Colonic mucosa (tissue), 4 donors: ENCODE data around the gene CD300A. TPM values are rescaled to one million over a fixed set of nuclear protein-coding genes. Genes with fewer than 3 reads are reported as not detected.
"Not testable (repeated sequence)": the region's sequence is repeated elsewhere in the genome, so short reads cannot be mapped to it uniquely, and the experiment has no call there.

Source experiments
- DNase-seq: peaks from one replicate; pipeline ENCODE4 v3.0.0-alpha.2; 2020
- H3K27ac ChIP-seq: fragments of 200-600 bp; one replicate; pipeline ENCODE4 v1.8.0; 2021
- H3K27me3 ChIP-seq: fragments of 200-600 bp; one replicate; pipeline ENCODE4 v1.8.0; 2021
- H3K36me3 ChIP-seq: fragments of 200-600 bp; one replicate; pipeline ENCODE4 v1.8.0; 2021
- H3K4me1 ChIP-seq: fragments of 200-600 bp; one replicate; pipeline ENCODE4 v1.8.0; 2021; ENCODE audit warnings: mild to moderate bottlenecking
- H3K4me3 ChIP-seq: fragments of 200-600 bp; one replicate; pipeline ENCODE4 v1.8.0; 2021
- H3K9ac ChIP-seq, 2 donors: one replicate each; pipeline ENCODE4 v1.7.0; 2013; ENCODE audit warnings: control low read depth in 2 of 2, low read depth in 2 of 2, low read length in 2 of 2
- H3K9me3 ChIP-seq: fragments of 200-600 bp; one replicate; pipeline ENCODE4 v1.8.0; 2021
- CTCF ChIP-seq: fragments of 200-600 bp; IDR thresholded peaks from one replicate; pipeline ENCODE4 v1.8.0; 2022; ENCODE audit warnings: antibody characterized with exemption, mild to moderate bottlenecking
- intact Hi-C: fragments of 100-400 bp; cut with DNase I; formaldehyde crosslinking; loops from one replicate; pipeline ENCODE4 v1.14.1; 2022
- total RNA-seq, 2 donors: library from RNA; stranded (reverse); fragmentation: NEBNext Ultra II Directional in 1 of 2; extraction: Animal tissue kit (Norgen Biotek cat#: 25700) in 1 of 2; gene quantifications; one replicate each; pipeline ENCODE4 v1.2.1, GENCODE V29; 2021
- donor health status: healthy.
- donor health status: DM: no; HTN: no; CAD: no.
- donor health status: DM: no; HTN: no; CAD: no.

CD300A gene
- total RNA-seq, 2 donors from 2014 or later, result 3.1 to 5.6 TPM

- Histone ChIP-seq H3K9me3 (no peaks in the 10 kb centered on the region), H3K9ac (no peak overlapping the region), H3K36me3 (no peaks in the 10 kb centered on the region), H3K4me3 (no peak overlapping the region), H3K4me1 (no peaks in the 10 kb centered on the region), H3K27ac (no peak overlapping the region), H3K27me3 (no peaks in the 10 kb centered on the region)
- TF ChIP-seq CTCF, result no peak
- intact Hi-C loops, result no loop called here
- no peak for DNase-seq
These were observed 33.6 kb downstream of the CD300A start for GRCh38 chr17:74499992-74500391.

GRCh38 chr17:74502861-74503260 is 36.4 kb downstream of the CD300A start:
- intact Hi-C loops, result no loop called here
- no peak for DNase-seq
- no peak for TF ChIP-seq CTCF
- Histone ChIP-seq H3K36me3 (no peaks in the 10 kb centered on the region), H3K4me3 (no peak overlapping the region), H3K27me3 (no peaks in the 10 kb centered on the region), H3K27ac (no peak overlapping the region), H3K4me1 (no peaks in the 10 kb centered on the region), H3K9ac (no peak overlapping the region), H3K9me3 (no peaks in the 10 kb centered on the region)

GRCh38 chr17:74503949-74504348 is 37.5 kb downstream of the CD300A start:
- H3K9me3 ChIP-seq, H3K4me1 ChIP-seq, intact Hi-C loops, H3K4me3 ChIP-seq, H3K9ac ChIP-seq, H3K27ac ChIP-seq, H3K36me3 ChIP-seq, DNase-seq, H3K27me3 ChIP-seq: not testable (repeated sequence)

- H3K27ac ChIP-seq, result no peak overlapping the region
- no peak overlapping the region for H3K9ac ChIP-seq
- H3K9me3 ChIP-seq, result no peaks in the 10 kb centered on the region
- TF ChIP-seq CTCF, result no peak
- H3K4me3 ChIP-seq, result no peak overlapping the region
- no peak for DNase-seq
- H3K36me3 ChIP-seq, result no peaks in the 10 kb centered on the region
- peaks cover 3% of the 10 kb centered on the region for H3K27me3 ChIP-seq
- intact Hi-C loops, result no loop called here
- no peaks in the 10 kb centered on the region for H3K4me1 ChIP-seq
These were observed 41.7 kb downstream of the CD300A start for GRCh38 chr17:74508156-74508555.

- intact Hi-C loops, result no loop called here
- TF ChIP-seq CTCF, result no peak
- H3K4me3 ChIP-seq, result no peak overlapping the region
- no peaks in the 10 kb centered on the region for H3K36me3 ChIP-seq
- no peak overlapping the region for H3K27ac ChIP-seq
- H3K4me1 ChIP-seq, result no peaks in the 10 kb centered on the region
- no peaks in the 10 kb centered on the region for H3K9me3 ChIP-seq
- H3K9ac ChIP-seq, result no peak overlapping the region
- DNase-seq, result no peak
- peaks cover 3% of the 10 kb centered on the region for H3K27me3 ChIP-seq
These were observed 45.6 kb downstream of the CD300A start for GRCh38 chr17:74512036-74512435.

- no peak overlapping the region for H3K27ac ChIP-seq
- intact Hi-C loops, result no loop called here
- no peak overlapping the region for H3K9ac ChIP-seq
- H3K4me1 ChIP-seq, result no peaks in the 10 kb centered on the region
- H3K36me3 ChIP-seq, result no peaks in the 10 kb centered on the region
- DNase-seq, result no peak
- no peaks in the 10 kb centered on the region for H3K9me3 ChIP-seq
- TF ChIP-seq CTCF, result no peak
- H3K27me3 ChIP-seq, result peaks cover 3% of the 10 kb centered on the region
- H3K4me3 ChIP-seq, result no peak overlapping the region
These were observed 46.2 kb downstream of the CD300A start for GRCh38 chr17:74512624-74513091.
